Fibroblast of the aortic adventitia (primary cell): Measurements from ENCODE around the gene EPHA4. TPM values are rescaled to one million over a fixed set of nuclear protein-coding genes. Genes with fewer than 3 reads are reported as not detected.

Experiments
- DNase-seq: peaks from one replicate; pipeline ENCODE4 v3.0.0-alpha.2; 2010; ENCODE audit warnings: low read depth
- H3K4me3 ChIP-seq: 2 replicates; pipeline ENCODE4 v1.5.1; 2011; ENCODE audit warnings: low read depth, mild to moderate bottlenecking, control low read depth, low read length, moderate library complexity
- CTCF ChIP-seq: IDR thresholded peaks from 2 replicates; pipeline ENCODE4 v1.5.1; 2011; ENCODE audit warnings: mild to moderate bottlenecking, low read length, control low read depth, inconsistent platforms; ENCODE audit not compliant: insufficient read depth
- total RNA-seq: library from RNA; depleted of rRNA; stranded (reverse); fragments of >200 nt; gene quantifications from 2 replicates; pipeline ENCODE4 v1.2.3, GENCODE V29; 2012; ENCODE audit warnings: low replicate concordance

The EPHA4 gene
- total RNA-seq, 1 donor: 13.9 TPM

- no peak for TF ChIP-seq CTCF
Observed at GRCh38 chr2:221392228-221392881, 179.7 kb downstream of the EPHA4 start.

DNA sequence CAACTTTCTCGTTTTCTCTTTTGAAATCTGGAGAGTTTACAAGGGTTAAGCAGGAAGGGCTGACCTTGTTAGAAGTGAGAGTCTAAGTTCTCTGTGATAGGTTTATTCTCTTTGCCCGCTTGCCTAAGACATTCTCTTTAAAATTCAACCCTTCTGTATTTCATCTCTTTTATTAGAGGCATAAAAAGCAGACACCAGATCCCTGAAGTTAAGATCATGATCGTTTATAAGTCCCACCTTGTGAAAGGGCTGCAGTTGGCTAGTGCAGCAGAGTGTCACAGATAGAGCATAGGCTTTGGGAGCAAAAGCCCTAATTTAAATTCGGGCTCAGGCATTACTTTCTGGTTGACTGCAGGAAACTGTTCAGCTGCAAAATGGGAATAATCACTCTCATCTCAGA lies 181.2 kb downstream of the EPHA4 start:
- H3K4me3 ChIP-seq: no peak overlapping the region
- no peak for DNase-seq
- no peak for TF ChIP-seq CTCF

More at GRCh38 chr2:221392228-221392881, 179.7 kb downstream of the EPHA4 start:
- no peak for DNase-seq
- H3K4me3 ChIP-seq: no peak overlapping the region

DNA sequence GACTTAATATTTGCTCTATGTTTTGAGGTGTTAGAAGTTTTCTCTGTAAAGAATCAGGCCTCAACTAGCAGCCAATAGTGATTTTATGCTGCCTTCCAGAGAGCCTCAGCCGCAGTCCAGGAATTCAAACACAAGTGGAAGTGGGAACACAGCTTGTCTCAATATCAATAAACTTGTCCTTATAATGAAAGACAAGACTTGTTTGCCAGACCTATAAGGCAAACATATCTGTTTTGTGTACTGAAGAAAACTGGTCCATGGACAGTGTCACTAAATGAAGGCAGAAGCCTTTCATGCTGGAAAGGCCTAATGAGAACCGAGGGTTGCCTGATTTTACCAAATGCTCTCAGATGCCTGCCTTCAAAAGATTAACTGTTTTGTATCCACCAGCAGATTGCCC lies 182.2 kb downstream of the EPHA4 start:
- DNase-seq: no peak
- TF ChIP-seq CTCF: no peak

DNA sequence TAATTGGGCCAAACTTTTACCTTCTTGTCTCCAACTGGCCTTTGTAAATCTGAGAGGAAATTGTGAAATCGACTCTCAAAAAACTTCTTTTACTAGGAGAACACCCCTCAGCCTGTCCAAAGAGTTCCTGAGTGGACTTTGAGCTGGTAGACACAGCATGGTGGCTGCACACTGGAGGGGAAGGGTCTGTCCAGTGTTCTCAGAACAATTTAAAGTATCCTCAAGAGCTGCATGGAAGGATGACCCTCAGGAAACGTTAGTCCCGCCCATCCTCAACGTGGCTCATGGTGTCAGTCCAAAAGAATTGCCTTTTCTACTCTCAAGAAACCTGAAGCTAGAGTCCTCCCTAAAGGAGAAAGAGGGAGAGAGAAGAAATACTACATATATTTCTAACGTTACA lies 182.7 kb downstream of the EPHA4 start:
- no peak for TF ChIP-seq CTCF
- no peak for DNase-seq

More for the DNA sequence above, 182.2 kb downstream of the EPHA4 start:
- H3K4me3 ChIP-seq: no peak overlapping the region

GRCh38 chr2:221388891-221389290 lies 183.2 kb downstream of the EPHA4 start:
- no peak for TF ChIP-seq CTCF
- H3K4me3 ChIP-seq: no peak overlapping the region
- DNase-seq: no peak

More for the DNA sequence above, 182.7 kb downstream of the EPHA4 start:
- no peak overlapping the region for H3K4me3 ChIP-seq

DNA sequence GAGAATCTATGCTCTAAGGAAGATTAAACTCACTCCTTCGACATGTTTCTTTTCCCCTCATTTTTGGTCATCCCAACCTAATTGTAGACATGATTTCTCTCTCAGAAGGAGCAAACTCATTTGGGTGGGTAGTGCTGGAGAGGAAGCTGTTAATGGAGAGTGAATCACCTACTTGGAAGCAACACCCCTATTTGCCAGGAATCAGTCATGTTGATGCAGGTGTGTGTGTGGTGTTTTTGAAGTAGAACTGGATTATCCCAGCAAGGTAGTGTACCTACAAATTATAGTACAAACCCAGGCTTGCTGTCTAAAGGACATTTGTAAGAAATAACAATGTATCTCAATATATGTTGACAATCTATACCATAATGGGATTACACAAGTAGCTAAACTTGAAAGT lies 186.4 kb downstream of the EPHA4 start:
- H3K4me3 ChIP-seq: no peak overlapping the region
- no peak for DNase-seq
- TF ChIP-seq CTCF: no peak
